ENCODE results near the gene TTYH3. TPM values are rescaled to one million over a fixed set of nuclear protein-coding genes. Genes with fewer than 3 reads are reported as not detected.

Gene TTYH3
- total RNA-seq, 2 donors from 2014 or later = 145 to 152 TPM

DNA sequence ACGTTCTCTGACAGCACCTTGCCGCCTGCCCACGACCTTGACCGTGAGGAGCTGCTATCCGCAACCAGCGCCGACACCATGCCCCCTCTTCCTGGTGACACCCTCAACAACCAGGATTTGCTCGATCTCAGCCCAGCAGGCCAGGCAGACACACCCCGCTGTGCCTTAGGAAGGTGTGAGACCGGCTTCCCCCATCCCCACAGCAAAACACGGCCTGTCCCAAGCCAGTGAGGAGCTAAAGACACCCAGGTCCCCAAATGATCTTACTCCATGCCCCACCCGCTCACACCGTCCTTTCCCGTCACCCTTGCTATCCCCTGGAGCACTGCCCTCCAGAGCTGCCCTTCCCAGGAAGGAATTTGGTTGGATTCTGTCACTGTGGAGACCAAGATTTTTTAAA is 21.3 kb upstream of the TTYH3 start:
- TF ChIP-seq, protein P1, sequence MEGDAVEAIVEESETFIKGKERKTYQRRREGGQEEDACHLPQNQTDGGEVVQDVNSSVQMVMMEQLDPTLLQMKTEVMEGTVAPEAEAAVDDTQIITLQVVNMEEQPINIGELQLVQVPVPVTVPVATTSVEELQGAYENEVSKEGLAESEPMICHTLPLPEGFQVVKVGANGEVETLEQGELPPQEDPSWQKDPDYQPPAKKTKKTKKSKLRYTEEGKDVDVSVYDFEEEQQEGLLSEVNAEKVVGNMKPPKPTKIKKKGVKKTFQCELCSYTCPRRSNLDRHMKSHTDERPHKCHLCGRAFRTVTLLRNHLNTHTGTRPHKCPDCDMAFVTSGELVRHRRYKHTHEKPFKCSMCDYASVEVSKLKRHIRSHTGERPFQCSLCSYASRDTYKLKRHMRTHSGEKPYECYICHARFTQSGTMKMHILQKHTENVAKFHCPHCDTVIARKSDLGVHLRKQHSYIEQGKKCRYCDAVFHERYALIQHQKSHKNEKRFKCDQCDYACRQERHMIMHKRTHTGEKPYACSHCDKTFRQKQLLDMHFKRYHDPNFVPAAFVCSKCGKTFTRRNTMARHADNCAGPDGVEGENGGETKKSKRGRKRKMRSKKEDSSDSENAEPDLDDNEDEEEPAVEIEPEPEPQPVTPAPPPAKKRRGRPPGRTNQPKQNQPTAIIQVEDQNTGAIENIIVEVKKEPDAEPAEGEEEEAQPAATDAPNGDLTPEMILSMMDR (conservative IDR thresholded peaks at IDR 0.05) = no peak
- no peaks in the 10 kb centered on the region for H3K27me3 Mint-ChIP-seq (ENCODE audit: insufficient read depth)
- no peaks in the 10 kb centered on the region for H3K36me3 Mint-ChIP-seq (ENCODE audit: low read depth)
- peak overlapping the region; percentile 89 for H3K27ac Mint-ChIP-seq
- Histone ChIP-seq H3K27me3 (ENCODE audit: control insufficient read depth, insufficient read depth, low read length, poor library complexity, severe bottlenecking) (no peaks in the 10 kb centered on the region), H3K9me3 (ENCODE audit: control insufficient read depth, low read length) (no peaks in the 10 kb centered on the region), H3K4me1 (ENCODE audit: control insufficient read depth, insufficient read depth, low read length) (peaks cover 12% of the 10 kb centered on the region), H3K9ac (ENCODE audit: extremely low read depth, low read length, poor library complexity, severe bottlenecking) (no peak overlapping the region), H3K27ac (ENCODE audit: low read depth, low read length) (peak overlapping the region; percentile 56), H3K4me3 (ENCODE audit: low read length) (no peak overlapping the region), H3K36me3 (ENCODE audit: control insufficient read depth, insufficient read depth, low read length) (no peaks in the 10 kb centered on the region)
- WGBS, 2 experiments (ENCODE audit: insufficient coverage in 1 of 2, insufficient read length in 1 of 2) = 56 to 83% methylated on average over 9 to 14 of the region's 14 CpGs
- no peak overlapping the region for H3K4me3 Mint-ChIP-seq
- DNase-seq = peak; percentile 91
- H3K4me1 Mint-ChIP-seq = peaks cover 44% of the 10 kb centered on the region
- H3K9me3 Mint-ChIP-seq = no peaks in the 10 kb centered on the region

DNA sequence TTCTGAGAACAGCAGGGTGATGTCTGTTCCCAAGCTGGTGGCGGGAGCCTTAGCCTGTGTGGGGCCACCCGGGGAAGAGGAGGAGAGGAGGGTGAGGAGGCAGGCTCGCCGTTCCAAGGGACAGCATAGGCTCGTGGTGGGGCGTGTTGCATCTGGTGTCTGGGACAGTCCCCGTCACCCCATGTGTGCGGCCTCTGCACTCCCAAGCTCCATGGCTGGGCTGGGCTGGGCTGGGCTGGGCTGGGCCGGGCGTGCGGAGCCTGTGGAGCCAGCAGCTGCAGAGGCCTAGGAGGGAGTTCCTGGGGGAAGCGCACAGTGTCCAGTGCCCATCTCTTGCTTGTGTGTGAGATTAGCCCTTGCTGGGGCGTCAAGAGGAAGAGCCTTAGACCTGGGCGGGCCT is 20.9 kb upstream of the TTYH3 start:
- Mint-ChIP-seq H3K27me3 (ENCODE audit: insufficient read depth) (no peaks in the 10 kb centered on the region), H3K36me3 (ENCODE audit: low read depth) (no peaks in the 10 kb centered on the region), H3K4me1 (peaks cover 44% of the 10 kb centered on the region), H3K4me3 (no peak overlapping the region), H3K9me3 (no peaks in the 10 kb centered on the region), H3K27ac (peak overlapping the region; percentile 89)
- no peaks in the 10 kb centered on the region for H3K27me3 ChIP-seq (ENCODE audit: control insufficient read depth, insufficient read depth, low read length, poor library complexity, severe bottlenecking)
- no peaks in the 10 kb centered on the region for H3K9me3 ChIP-seq (ENCODE audit: control insufficient read depth, low read length)
- TF ChIP-seq, protein P1 (conservative IDR thresholded peaks at IDR 0.05) = no peak
- no peaks in the 10 kb centered on the region for H3K36me3 ChIP-seq (ENCODE audit: control insufficient read depth, insufficient read depth, low read length)
- no peak overlapping the region for H3K9ac ChIP-seq (ENCODE audit: extremely low read depth, low read length, poor library complexity, severe bottlenecking)
- H3K4me1 ChIP-seq (ENCODE audit: control insufficient read depth, insufficient read depth, low read length) = peaks cover 9% of the 10 kb centered on the region
- H3K27ac ChIP-seq (ENCODE audit: low read depth, low read length) = peak overlapping the region; percentile 56
- H3K4me3 ChIP-seq (ENCODE audit: low read length) = no peak overlapping the region
- 73 to 83% methylated on average over 2 to 14 of the region's 14 CpGs for WGBS, 2 experiments (ENCODE audit: insufficient coverage in 1 of 2, insufficient read length in 1 of 2)
- peak; percentile 86 for DNase-seq

DNA sequence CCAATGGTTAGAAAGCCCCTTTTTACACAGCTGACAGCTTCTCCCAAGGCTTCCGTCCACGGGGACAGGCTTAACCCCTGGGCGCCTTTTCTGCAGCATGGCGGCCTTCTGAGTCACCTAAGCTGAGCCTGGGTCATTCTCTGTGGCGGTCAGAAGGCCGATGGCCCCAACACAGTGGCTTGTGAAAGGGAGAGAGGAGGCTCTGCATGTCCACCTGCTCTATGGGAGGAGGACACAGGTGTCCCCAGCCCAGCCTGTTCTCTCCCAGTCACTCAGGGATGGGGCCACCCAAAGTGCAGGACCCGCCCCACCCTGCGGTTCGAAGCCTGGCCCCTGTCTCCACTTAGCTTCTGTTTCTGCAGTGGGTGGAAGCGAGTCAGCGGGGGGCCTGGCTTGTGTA is 20.4 kb upstream of the TTYH3 start:
- DNase-seq = peak; percentile 64
- no peaks in the 10 kb centered on the region for H3K36me3 Mint-ChIP-seq (ENCODE audit: low read depth)

More for the DNA sequence above, 20.4 kb upstream of the TTYH3 start:
- no peak overlapping the region for H3K4me3 Mint-ChIP-seq
- Histone ChIP-seq H3K9ac (ENCODE audit: extremely low read depth, low read length, poor library complexity, severe bottlenecking) (no peak overlapping the region), H3K4me1 (ENCODE audit: control insufficient read depth, insufficient read depth, low read length) (peaks cover 9% of the 10 kb centered on the region), H3K36me3 (ENCODE audit: control insufficient read depth, insufficient read depth, low read length) (no peaks in the 10 kb centered on the region), H3K4me3 (ENCODE audit: low read length) (no peak overlapping the region), H3K9me3 (ENCODE audit: control insufficient read depth, low read length) (no peaks in the 10 kb centered on the region), H3K27me3 (ENCODE audit: control insufficient read depth, insufficient read depth, low read length, poor library complexity, severe bottlenecking) (no peaks in the 10 kb centered on the region), H3K27ac (ENCODE audit: low read depth, low read length) (peak overlapping the region; percentile 24)
- no peaks in the 10 kb centered on the region for H3K9me3 Mint-ChIP-seq
- no peak overlapping the region for H3K27ac Mint-ChIP-seq
- TF ChIP-seq, protein P1 (conservative IDR thresholded peaks at IDR 0.05) = no peak
- H3K27me3 Mint-ChIP-seq (ENCODE audit: insufficient read depth) = no peaks in the 10 kb centered on the region
- peaks cover 41% of the 10 kb centered on the region for H3K4me1 Mint-ChIP-seq
- 75 to 95% methylated on average over 2 to 11 of the region's 11 CpGs for WGBS, 2 experiments (ENCODE audit: insufficient coverage in 1 of 2, insufficient read length in 1 of 2)

All from endodermal cell (in vitro differentiated cells).